IPS-NIHi7 (cell line): ENCODE results near the gene KRT13.

Experiments
- DNase-seq: peaks from one replicate; pipeline ENCODE4 v3.0.0; 2012; ENCODE audit warnings: mixed read lengths; ENCODE audit errors: extremely low spot score

KRT13 gene

GRCh38 chr17:41494524-41494923 is 10.9 kb downstream of the KRT13 start:
- no peak for DNase-seq

GRCh38 chr17:41492771-41493170 is 12.6 kb downstream of the KRT13 start:
- no peak for DNase-seq

- DNase-seq: no peak
Measured at GRCh38 chr17:41492351-41492750, 13.1 kb downstream of the KRT13 start.

GRCh38 chr17:41491476-41491875 is 13.9 kb downstream of the KRT13 start:
- no peak for DNase-seq

- no peak for DNase-seq
Measured at GRCh38 chr17:41490000-41490990, 15.1 kb downstream of the KRT13 start.

- no peak for DNase-seq
Measured at GRCh38 chr17:41489531-41489930, 15.9 kb downstream of the KRT13 start, which contains the start of gene KRT36. Gene KRT36, minus strand, starts transcription at chr17:41489910. Its CDS starts 46 bp downstream, at chr17:41489864.

- DNase-seq: peak; percentile 87
Measured at GRCh38 chr17:41486809-41487530, 18.4 kb downstream of the KRT13 start.

GRCh38 chr17:41486316-41486715 is 19.1 kb downstream of the KRT13 start:
- no peak for DNase-seq

GRCh38 chr17:41484920-41485904 is 20.2 kb downstream of the KRT13 start:
- DNase-seq: no peak

GRCh38 chr17:41483991-41484826 is 21.2 kb downstream of the KRT13 start:
- DNase-seq: no peak

- DNase-seq: peak; percentile 39
Measured at GRCh38 chr17:41483531-41483930, 21.9 kb downstream of the KRT13 start.

- DNase-seq: no peak
Measured at GRCh38 chr17:41481036-41481435, 24.4 kb downstream of the KRT13 start, which contains the start of gene KRT35. Gene KRT35, minus strand, starts transcription at chr17:41481151. Its CDS starts 54 bp downstream, at chr17:41481097.

GRCh38 chr17:41480581-41480980 is 24.8 kb downstream of the KRT13 start:
- DNase-seq: no peak

- no peak for DNase-seq
Measured at GRCh38 chr17:41480136-41480535, 25.3 kb downstream of the KRT13 start.

GRCh38 chr17:41478237-41478636 is 27.2 kb downstream of the KRT13 start:
- DNase-seq: no peak

GRCh38 chr17:41476866-41477815 is 28.3 kb downstream of the KRT13 start:
- no peak for DNase-seq

- DNase-seq: no peak
Measured at GRCh38 chr17:41475421-41475820, 30.0 kb downstream of the KRT13 start.

GRCh38 chr17:41474863-41475262 is 30.5 kb downstream of the KRT13 start:
- DNase-seq: no peak

GRCh38 chr17:41468346-41468745 is 37.1 kb downstream of the KRT13 start:
- no peak for DNase-seq
